Stimulated activated CD8-positive, alpha-beta memory T cell treated with anti-CD3 and anti-CD28 coated beads, Interleukin-12 subunit alpha, Interleukin-12 subunit beta, amount 100 ng/mL, for 24 hours (primary cell): ENCODE data around the gene SGCG.
"Not testable (repeated sequence)": the region's sequence is repeated elsewhere in the genome, so short reads cannot be mapped to it uniquely, and the experiment has no call there.

Experiments used
- DNase-seq: peaks from one replicate; pipeline ENCODE4 v3.0.0-alpha.2; 2020; ENCODE audit errors: extremely low read depth

Gene SGCG

GRCh38 chr13:23180711-23181110 is at the start of gene SGCG:
Gene SGCG (plus strand): TSS chr13:23180979. CDS start chr13:23203695, 22,716 bp downstream.
- DNase-seq: no peak

- DNase-seq: no peak
These were observed 46.2 kb upstream of the SGCG start for GRCh38 chr13:23134542-23134941.

- DNase-seq: no peak
These were observed 40.3 kb upstream of the SGCG start for GRCh38 chr13:23140492-23140891.

GRCh38 chr13:23141964-23142363 is 38.8 kb upstream of the SGCG start:
- no peak for DNase-seq

- not testable (repeated sequence) for DNase-seq
These were observed 38.2 kb upstream of the SGCG start for GRCh38 chr13:23142607-23143006.

GRCh38 chr13:23144431-23144830 is 36.3 kb upstream of the SGCG start:
- no peak for DNase-seq

- DNase-seq: no peak
These were observed 34.8 kb upstream of the SGCG start for GRCh38 chr13:23146006-23146405.

- DNase-seq: no peak
These were observed 33.8 kb upstream of the SGCG start for GRCh38 chr13:23146811-23147625.

- DNase-seq: no peak
These were observed 33.0 kb upstream of the SGCG start for GRCh38 chr13:23147827-23148226.

GRCh38 chr13:23157781-23158180 is 23.0 kb upstream of the SGCG start:
- no peak for DNase-seq

- DNase-seq: no peak
These were observed 21.5 kb upstream of the SGCG start for GRCh38 chr13:23159205-23159759.

GRCh38 chr13:23159760-23160637 is 20.8 kb upstream of the SGCG start:
- DNase-seq: no peak

- no peak for DNase-seq
These were observed 19.9 kb upstream of the SGCG start for GRCh38 chr13:23160638-23161480.

- DNase-seq: no peak
These were observed 19.3 kb upstream of the SGCG start for GRCh38 chr13:23161481-23161825.

- no peak for DNase-seq
These were observed 4.9 kb upstream of the SGCG start for GRCh38 chr13:23175920-23176319.

- no peak for DNase-seq
These were observed 1.4 kb downstream of the SGCG start for GRCh38 chr13:23182142-23182541.

GRCh38 chr13:23183292-23183691 is 2.5 kb downstream of the SGCG start:
- no peak for DNase-seq

GRCh38 chr13:23185542-23185941 is 4.8 kb downstream of the SGCG start:
- no peak for DNase-seq

- no peak for DNase-seq
These were observed 21.1 kb downstream of the SGCG start for GRCh38 chr13:23201870-23202269.

GRCh38 chr13:23202383-23202782 is 21.6 kb downstream of the SGCG start:
- DNase-seq: no peak

- DNase-seq: no peak
These were observed 22.7 kb downstream of the SGCG start for GRCh38 chr13:23203516-23203915.

GRCh38 chr13:23205807-23206206 is 25.0 kb downstream of the SGCG start:
- DNase-seq: no peak
